Astrocyte of the spinal cord (primary cell): ENCODE results near the gene ZGPAT.

Experiments
- DNase-seq: peaks from one replicate; pipeline ENCODE4 v3.0.0; 2011; ENCODE audit warnings: low read depth, low spot score
- H3K4me3 ChIP-seq: 2 replicates; pipeline ENCODE4 v1.5.1; 2011; ENCODE audit warnings: low read depth, mild to moderate bottlenecking, low read length, moderate library complexity
- in situ Hi-C: cut with HindIII; loops from 2 replicates; pipeline ENCODE4 v1.10.0; 2017; ENCODE audit warnings: low sequenced_read_pairs
- TF ChIP-seq, protein P1 (sequence below): IDR thresholded peaks from 2 replicates; pipeline ENCODE4 v1.5.1; 2012; ENCODE audit warnings: low read depth, mild to moderate bottlenecking, low read length, inconsistent platforms

The ZGPAT gene

DNA sequence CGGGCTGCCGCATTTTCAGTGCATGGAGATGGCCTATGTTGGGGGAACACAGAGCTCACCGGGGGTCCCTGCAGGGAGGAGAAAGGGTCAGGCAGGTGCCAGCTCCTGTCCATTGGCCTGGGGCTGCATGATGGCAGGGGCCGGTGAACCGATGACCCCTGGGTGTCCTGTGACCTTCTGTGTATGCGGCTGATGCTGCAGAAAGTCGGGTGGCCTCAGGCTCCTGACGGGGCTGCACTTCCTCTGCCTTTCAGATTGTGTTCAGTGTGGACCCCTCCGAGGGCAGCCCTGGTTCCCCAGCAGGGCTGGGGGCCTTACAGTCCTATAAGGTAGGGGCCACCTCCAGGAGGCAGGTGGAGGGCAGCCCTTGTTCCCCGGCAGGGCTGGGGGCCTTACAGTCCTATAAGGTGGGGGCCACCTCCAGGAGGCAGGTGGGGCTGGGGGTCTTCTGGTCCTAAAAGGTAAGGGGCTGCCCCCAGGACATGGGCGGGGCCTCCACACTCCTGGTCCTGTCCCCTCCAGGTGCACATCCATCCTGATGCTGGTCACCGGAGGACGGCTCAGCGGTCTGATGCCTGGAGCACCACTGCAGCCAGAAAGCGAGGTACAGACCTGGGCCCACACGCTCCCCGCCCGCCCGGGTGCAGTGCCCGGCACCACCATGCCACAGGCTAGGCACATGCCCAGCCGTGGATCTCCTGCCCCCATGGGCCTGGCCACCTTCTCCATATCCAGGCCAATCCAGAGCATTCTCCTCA, 22.4 kb upstream of the ZGPAT start:
- DNase-seq: no peak
- TF ChIP-seq, protein P1, sequence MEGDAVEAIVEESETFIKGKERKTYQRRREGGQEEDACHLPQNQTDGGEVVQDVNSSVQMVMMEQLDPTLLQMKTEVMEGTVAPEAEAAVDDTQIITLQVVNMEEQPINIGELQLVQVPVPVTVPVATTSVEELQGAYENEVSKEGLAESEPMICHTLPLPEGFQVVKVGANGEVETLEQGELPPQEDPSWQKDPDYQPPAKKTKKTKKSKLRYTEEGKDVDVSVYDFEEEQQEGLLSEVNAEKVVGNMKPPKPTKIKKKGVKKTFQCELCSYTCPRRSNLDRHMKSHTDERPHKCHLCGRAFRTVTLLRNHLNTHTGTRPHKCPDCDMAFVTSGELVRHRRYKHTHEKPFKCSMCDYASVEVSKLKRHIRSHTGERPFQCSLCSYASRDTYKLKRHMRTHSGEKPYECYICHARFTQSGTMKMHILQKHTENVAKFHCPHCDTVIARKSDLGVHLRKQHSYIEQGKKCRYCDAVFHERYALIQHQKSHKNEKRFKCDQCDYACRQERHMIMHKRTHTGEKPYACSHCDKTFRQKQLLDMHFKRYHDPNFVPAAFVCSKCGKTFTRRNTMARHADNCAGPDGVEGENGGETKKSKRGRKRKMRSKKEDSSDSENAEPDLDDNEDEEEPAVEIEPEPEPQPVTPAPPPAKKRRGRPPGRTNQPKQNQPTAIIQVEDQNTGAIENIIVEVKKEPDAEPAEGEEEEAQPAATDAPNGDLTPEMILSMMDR: no peak
- H3K4me3 ChIP-seq: no peak overlapping the region
- in situ Hi-C loops: no loop called here

DNA sequence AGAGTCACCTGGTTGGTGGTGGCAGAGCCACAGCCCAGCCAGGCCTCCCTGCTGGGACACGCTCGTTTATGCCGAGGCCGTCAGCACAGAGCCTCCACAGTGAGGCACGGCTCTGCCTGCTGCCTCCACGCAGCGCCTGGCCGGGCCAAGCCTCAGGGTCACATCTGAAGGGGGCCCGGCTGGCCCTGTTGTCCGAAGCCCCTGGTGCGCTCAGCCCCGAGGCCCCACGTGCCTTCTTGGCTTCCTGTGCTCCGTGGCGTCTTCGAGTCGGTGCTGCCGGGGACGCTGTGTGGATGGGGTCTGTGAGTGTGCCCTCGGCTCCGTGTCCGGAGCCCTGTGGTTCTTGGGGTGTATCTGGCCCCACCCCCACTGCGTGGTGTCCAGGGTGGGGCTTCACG, 21.7 kb upstream of the ZGPAT start:
- TF ChIP-seq, protein P1: no peak
- no peak overlapping the region for H3K4me3 ChIP-seq
- DNase-seq: no peak
- in situ Hi-C loops: no loop called here

DNA sequence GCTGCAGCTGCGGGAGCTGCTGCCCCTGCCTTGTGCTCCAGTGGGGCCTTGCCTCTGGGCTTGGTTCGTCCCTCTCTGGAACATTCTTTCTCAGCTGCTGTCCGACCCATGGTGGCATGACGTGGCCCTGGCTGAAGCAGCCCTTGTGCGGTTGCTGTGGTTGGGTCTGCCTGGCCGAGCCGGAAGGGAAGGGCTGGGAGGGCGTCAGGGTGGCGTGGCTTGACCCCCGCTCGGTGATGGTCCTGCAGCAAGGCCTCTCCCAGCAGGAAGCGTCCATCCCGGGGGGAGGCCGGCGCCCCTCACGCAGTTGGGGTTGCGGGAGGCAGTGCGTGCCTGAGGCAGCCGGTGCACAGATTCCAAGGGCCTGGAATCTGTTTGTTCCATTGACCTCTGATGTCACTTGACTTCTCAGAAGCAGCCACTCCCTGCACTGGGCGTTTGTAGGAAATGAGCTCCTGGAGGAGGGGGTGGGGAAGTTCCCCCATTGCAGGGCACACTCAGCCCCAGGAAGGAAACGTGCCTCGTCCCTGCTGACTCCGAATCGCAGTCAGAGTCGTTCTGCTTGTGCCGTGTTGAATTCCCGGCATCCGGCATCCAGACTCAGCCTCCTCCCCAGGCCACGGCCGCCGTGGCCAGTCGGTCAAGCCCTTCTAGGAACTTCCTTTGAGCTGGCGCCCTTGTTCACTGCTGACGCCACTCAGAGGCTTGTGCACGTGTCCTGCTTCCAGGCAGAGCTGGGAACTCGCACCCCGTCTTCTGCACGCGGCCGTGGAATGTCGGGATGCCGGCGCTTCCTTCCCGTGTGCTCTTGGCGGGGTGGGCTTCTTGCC, 21.1 kb upstream of the ZGPAT start:
- in situ Hi-C loops: no loop called here
- H3K4me3 ChIP-seq: no peak overlapping the region
- TF ChIP-seq, protein P1: no peak
- peak; percentile 80 for DNase-seq

DNA sequence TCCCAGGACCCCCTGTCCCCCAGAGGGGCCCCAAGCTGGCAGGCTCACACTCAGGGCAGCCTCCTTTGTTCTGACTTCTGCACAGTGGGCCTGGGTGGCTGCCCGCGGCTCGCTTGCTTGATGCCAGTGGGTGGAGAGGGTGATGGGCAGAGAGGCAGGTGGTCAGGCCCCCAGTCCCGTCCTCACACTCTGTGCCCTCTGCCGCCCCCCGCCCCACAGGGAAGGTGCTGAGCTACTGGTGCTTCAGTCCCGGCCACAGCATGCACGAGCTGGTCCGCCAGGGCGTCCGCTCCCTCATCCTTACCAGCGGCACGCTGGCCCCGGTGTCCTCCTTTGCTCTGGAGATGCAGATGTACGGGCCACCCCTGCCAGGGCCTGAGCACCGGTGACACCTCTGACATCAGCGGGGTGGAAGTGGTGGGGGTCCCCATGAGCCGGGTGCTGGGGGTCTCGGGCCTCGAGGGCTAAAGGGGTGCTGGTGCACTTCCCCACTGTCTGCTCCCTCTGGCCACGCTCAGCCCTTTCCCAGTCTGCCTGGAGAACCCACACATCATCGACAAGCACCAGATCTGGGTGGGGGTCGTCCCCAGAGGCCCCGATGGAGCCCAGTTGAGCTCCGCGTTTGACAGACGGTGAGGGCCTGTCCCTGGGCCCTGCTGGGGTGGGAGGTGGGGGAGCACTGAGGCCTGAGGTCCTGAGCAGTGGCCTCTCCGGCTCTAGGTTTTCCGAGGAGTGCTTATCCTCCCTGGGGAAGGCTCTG, 20.2 kb upstream of the ZGPAT start:
- H3K4me3 ChIP-seq: no peak overlapping the region
- no peak for DNase-seq
- TF ChIP-seq, protein P1: no peak
- in situ Hi-C loops: no loop called here

DNA sequence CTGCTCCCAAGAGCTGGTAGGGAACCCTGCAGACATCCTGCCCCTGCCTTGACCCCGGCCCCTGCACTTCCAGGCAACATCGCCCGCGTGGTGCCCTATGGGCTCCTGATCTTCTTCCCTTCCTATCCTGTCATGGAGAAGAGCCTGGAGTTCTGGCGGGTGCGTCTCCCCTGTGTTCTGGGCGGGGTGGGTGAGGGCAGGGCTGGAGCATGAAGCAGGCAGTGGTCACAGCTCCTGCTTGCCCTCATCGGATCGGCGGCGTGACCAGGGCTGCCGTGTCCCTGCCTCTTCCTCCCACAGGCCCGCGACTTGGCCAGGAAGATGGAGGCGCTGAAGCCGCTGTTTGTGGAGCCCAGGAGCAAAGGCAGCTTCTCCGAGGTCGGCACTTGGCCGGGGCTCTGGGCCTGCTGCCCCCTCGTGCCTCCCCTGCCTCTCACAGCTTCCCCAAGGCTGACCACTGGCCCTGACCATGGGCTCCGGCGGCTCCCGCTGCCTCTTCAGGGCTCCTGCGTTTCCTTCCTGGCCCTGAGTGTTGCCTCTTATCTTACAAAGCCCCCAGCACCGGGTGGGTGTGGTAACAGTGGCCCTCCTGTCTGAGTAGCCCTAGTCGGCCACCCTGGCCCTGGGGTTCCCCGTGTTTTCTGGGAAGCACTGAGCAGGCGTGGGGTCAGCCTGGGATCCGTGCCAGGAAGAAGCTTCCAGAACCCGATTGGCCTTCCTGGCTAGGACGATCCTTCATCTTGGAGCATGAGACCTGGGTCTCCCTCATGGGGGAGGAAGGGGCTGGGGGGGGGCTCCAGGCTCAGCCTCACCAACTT, 19.4 kb upstream of the ZGPAT start:
- in situ Hi-C loops: no loop called here
- no peak for DNase-seq
- no peak overlapping the region for H3K4me3 ChIP-seq
- TF ChIP-seq, protein P1: no peak
